Measurements from ENCODE around the gene GNAI1. TPM values are rescaled to one million over a fixed set of nuclear protein-coding genes. Genes with fewer than 3 reads are reported as not detected.

GNAI1 gene
- total RNA-seq, 2 experiments from 2014 or later = not detected

- Histone ChIP-seq H3K4me3 (ENCODE audit: low read depth, low read length, poor library complexity, severe bottlenecking) (no peak overlapping the region), H3K4me1 (ENCODE audit: insufficient read depth, low read length, poor library complexity, severe bottlenecking) (no peaks in the 10 kb centered on the region), H3K36me3 (ENCODE audit: insufficient read depth, low read length) (no peaks in the 10 kb centered on the region), H4K20me1 (ENCODE audit: insufficient read depth, low read length) (no peaks in the 10 kb centered on the region), H3K9me2 (ENCODE audit: insufficient read depth, low read length) (no peaks in the 10 kb centered on the region), H2AFZ (ENCODE audit: low read length) (no peak overlapping the region), H3K4me2 (ENCODE audit: low read length) (no peak overlapping the region), H3K27ac (ENCODE audit: low read depth, low read length, poor library complexity, severe bottlenecking) (no peak overlapping the region), H3K79me2 (ENCODE audit: insufficient read depth, low read depth, low read length) (no peaks in the 10 kb centered on the region), H3K9me3 (ENCODE audit: low read length) (no peaks in the 10 kb centered on the region)
- BruUV-seq (replicated peaks) = no TSS peak
- TF ChIP-seq CTCF (conservative IDR thresholded peaks at IDR 0.05; ENCODE audit: low read length) (no peak), EZH2phosphoT487 (IDR thresholded peaks at IDR 0.05; ENCODE audit: borderline replicate concordance, low read depth, low read length) (no peak)
- CTCF ChIA-PET (ENCODE audit: unreplicated experiment) = no interaction called here
- no peak for DNase-seq (ENCODE audit: low spot score)
- POLR2A ChIA-PET = interaction anchor here (0.6 kb wide), 1 partner anchor 83 kb away, joined by 3 read pairs; no protein-coding TSS in a partner anchor
- intact Hi-C loops (cut with micrococcal nuclease; ENCODE audit: unreplicated experiment) = no loop called here
These were observed 97.1 kb downstream of the GNAI1 start for GRCh38 chr7:80231707-80232106.

- no peak overlapping the region for H3K4me3 ChIP-seq (ENCODE audit: low read depth, low read length, poor library complexity, severe bottlenecking)
- H3K9me3 ChIP-seq (ENCODE audit: low read length) = no peaks in the 10 kb centered on the region
- no peak for DNase-seq (ENCODE audit: low spot score)
- H3K4me2 ChIP-seq (ENCODE audit: low read length) = no peak overlapping the region
- POLR2A ChIA-PET = no interaction called here
- BruUV-seq (replicated peaks) = no TSS peak
- CTCF ChIA-PET (ENCODE audit: unreplicated experiment) = no interaction called here
- H3K9me2 ChIP-seq (ENCODE audit: insufficient read depth, low read length) = no peaks in the 10 kb centered on the region
- H3K36me3 ChIP-seq (ENCODE audit: insufficient read depth, low read length) = no peaks in the 10 kb centered on the region
- no peaks in the 10 kb centered on the region for H3K4me1 ChIP-seq (ENCODE audit: insufficient read depth, low read length, poor library complexity, severe bottlenecking)
- H3K79me2 ChIP-seq (ENCODE audit: insufficient read depth, low read depth, low read length) = no peaks in the 10 kb centered on the region
- H4K20me1 ChIP-seq (ENCODE audit: insufficient read depth, low read length) = no peaks in the 10 kb centered on the region
- intact Hi-C loops (cut with micrococcal nuclease; ENCODE audit: unreplicated experiment) = no loop called here
- no peak overlapping the region for H2AFZ ChIP-seq (ENCODE audit: low read length)
- H3K27ac ChIP-seq (ENCODE audit: low read depth, low read length, poor library complexity, severe bottlenecking) = no peak overlapping the region
- TF ChIP-seq CTCF (conservative IDR thresholded peaks at IDR 0.05; ENCODE audit: low read length) = no peak
- no peak for TF ChIP-seq EZH2phosphoT487 (IDR thresholded peaks at IDR 0.05; ENCODE audit: borderline replicate concordance, low read depth, low read length)
These were observed 98.5 kb downstream of the GNAI1 start for GRCh38 chr7:80232979-80233724.

GRCh38 chr7:80235334-80235733 is 100.7 kb downstream of the GNAI1 start:
- H4K20me1 ChIP-seq (ENCODE audit: insufficient read depth, low read length) = no peaks in the 10 kb centered on the region
- H3K27ac ChIP-seq (ENCODE audit: low read depth, low read length, poor library complexity, severe bottlenecking) = no peak overlapping the region
- H3K79me2 ChIP-seq (ENCODE audit: insufficient read depth, low read depth, low read length) = no peaks in the 10 kb centered on the region
- intact Hi-C loops (cut with micrococcal nuclease; ENCODE audit: unreplicated experiment) = no loop called here
- H3K4me2 ChIP-seq (ENCODE audit: low read length) = no peak overlapping the region
- DNase-seq (ENCODE audit: low spot score) = no peak
- POLR2A ChIA-PET = interaction anchor here (0.8 kb wide), 1 partner anchor 1972 kb away, joined by 3 read pairs; no protein-coding TSS in a partner anchor
- no TSS peak for BruUV-seq (replicated peaks)
- H3K9me3 ChIP-seq (ENCODE audit: low read length) = no peaks in the 10 kb centered on the region
- CTCF ChIA-PET (ENCODE audit: unreplicated experiment) = no interaction called here
- TF ChIP-seq EZH2phosphoT487 (IDR thresholded peaks at IDR 0.05; ENCODE audit: borderline replicate concordance, low read depth, low read length) (no peak), CTCF (conservative IDR thresholded peaks at IDR 0.05; ENCODE audit: low read length) (no peak)
- no peak overlapping the region for H3K4me3 ChIP-seq (ENCODE audit: low read depth, low read length, poor library complexity, severe bottlenecking)
- H3K36me3 ChIP-seq (ENCODE audit: insufficient read depth, low read length) = no peaks in the 10 kb centered on the region
- H3K9me2 ChIP-seq (ENCODE audit: insufficient read depth, low read length) = no peaks in the 10 kb centered on the region
- H2AFZ ChIP-seq (ENCODE audit: low read length) = no peak overlapping the region
- no peaks in the 10 kb centered on the region for H3K4me1 ChIP-seq (ENCODE audit: insufficient read depth, low read length, poor library complexity, severe bottlenecking)

Measured in OCI-LY7 (cell line).